Measurements from ENCODE around the gene SAFB2. TPM values are rescaled to one million over a fixed set of nuclear protein-coding genes. Genes with fewer than 3 reads are reported as not detected.

SAFB2 gene
- total RNA-seq, 4 donors from 2014 or later = 11.6 to 47.3 (median 32.1) TPM

DNA sequence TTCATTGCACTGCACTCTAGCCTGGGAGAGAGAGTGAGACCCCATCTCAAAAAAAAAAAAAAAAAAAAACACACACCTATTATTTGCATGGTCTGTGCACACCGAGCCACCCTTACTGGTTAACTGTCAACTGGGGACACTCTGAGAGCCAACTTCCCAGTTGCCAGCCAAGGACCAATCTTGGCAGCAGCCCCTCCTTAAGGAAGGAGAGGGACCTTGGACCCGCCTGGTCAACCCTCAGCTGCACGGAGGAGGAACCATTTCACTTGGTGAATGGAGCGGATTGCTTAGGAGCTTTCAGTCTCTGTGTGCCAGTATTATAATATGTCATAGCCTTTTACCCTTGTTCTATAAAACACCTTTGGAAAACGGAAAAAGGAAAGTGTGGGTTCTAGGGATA is 32.8 kb upstream of the SAFB2 start:
- Histone ChIP-seq H3K9me3 (no peaks in the 10 kb centered on the region), H3K27me3 (no peaks in the 10 kb centered on the region), H3K27ac (no peak overlapping the region), H3K4me3 (no peak overlapping the region), H3K4me1 (no peaks in the 10 kb centered on the region), H3K36me3 (peaks cover 53 to 100% (median 83%) of the 10 kb centered on the region in 3 donors)
- TF ChIP-seq, protein P1, sequence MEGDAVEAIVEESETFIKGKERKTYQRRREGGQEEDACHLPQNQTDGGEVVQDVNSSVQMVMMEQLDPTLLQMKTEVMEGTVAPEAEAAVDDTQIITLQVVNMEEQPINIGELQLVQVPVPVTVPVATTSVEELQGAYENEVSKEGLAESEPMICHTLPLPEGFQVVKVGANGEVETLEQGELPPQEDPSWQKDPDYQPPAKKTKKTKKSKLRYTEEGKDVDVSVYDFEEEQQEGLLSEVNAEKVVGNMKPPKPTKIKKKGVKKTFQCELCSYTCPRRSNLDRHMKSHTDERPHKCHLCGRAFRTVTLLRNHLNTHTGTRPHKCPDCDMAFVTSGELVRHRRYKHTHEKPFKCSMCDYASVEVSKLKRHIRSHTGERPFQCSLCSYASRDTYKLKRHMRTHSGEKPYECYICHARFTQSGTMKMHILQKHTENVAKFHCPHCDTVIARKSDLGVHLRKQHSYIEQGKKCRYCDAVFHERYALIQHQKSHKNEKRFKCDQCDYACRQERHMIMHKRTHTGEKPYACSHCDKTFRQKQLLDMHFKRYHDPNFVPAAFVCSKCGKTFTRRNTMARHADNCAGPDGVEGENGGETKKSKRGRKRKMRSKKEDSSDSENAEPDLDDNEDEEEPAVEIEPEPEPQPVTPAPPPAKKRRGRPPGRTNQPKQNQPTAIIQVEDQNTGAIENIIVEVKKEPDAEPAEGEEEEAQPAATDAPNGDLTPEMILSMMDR (IDR thresholded peaks at IDR 0.05) = no peak
- TF ChIP-seq POLR2A (IDR thresholded peaks at IDR 0.05) = no peak
- DNase-seq = no peak
- WGBS, 2 donors = 91% methylated on average over 5 of the region's 5 CpGs
- intact Hi-C loops (cut with DNase I) = no loop called here

DNA sequence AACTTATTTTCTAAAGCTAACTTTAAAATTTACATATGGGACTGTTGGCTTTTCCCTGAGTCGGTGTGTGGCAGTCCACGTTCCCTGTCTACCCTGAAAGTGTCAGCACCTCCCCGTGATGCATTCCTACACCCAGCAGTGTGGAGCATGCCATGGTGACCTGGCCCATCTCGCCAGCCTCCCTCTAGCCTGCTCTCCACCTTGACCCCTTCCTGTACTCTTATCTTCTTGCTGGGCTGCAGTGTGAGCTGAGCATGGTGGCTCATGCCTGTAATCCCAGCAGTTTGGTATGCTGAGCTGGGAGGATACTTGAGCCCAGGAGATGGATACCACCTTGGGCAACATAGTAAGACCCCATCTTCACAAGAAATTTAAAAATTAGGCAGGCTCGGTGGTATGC is 32.4 kb upstream of the SAFB2 start:
- no peak for TF ChIP-seq POLR2A (IDR thresholded peaks at IDR 0.05)
- TF ChIP-seq, protein P1 (IDR thresholded peaks at IDR 0.05) = no peak
- no peak for DNase-seq
- Histone ChIP-seq H3K27ac (no peak overlapping the region), H3K36me3 (peaks cover 57 to 100% (median 88%) of the 10 kb centered on the region in 3 donors), H3K27me3 (no peaks in the 10 kb centered on the region), H3K4me1 (no peaks in the 10 kb centered on the region), H3K9me3 (no peaks in the 10 kb centered on the region), H3K4me3 (no peak overlapping the region)
- intact Hi-C loops (cut with DNase I) = no loop called here
- WGBS, 2 donors = 90 to 91% methylated on average over 5 of the region's 5 CpGs

DNA sequence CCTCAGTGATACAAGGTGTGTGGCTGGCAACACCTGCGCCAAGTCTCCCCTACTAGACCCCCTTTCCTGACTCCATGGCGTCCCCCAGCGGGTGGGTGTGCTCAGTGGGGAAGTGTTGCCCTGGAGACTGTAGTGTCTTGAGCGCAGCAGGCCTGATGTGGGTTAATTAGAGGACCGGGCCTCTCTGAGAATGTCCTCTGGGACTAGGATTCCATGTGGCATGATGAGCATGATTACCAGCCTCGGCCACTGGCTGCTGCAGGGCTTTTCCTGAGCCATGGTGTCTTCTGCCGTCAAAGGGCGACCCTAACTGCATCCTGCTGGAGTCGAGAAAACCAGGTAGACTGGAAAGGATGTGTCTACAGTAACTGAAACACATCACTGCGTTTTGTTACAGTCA is 29.7 kb upstream of the SAFB2 start:
- Histone ChIP-seq H3K4me1 (no peaks in the 10 kb centered on the region), H3K36me3 (peaks cover 50 to 93% (median 80%) of the 10 kb centered on the region in 3 donors), H3K9me3 (no peaks in the 10 kb centered on the region), H3K27ac (no peak overlapping the region), H3K4me3 (no peak overlapping the region), H3K27me3 (no peaks in the 10 kb centered on the region)
- WGBS, 2 donors = 79 to 92% methylated on average over 6 to 7 of the region's 10 CpGs
- intact Hi-C loops (cut with DNase I) = no loop called here
- TF ChIP-seq, protein P1 (IDR thresholded peaks at IDR 0.05) = no peak
- TF ChIP-seq POLR2A (IDR thresholded peaks at IDR 0.05) = no peak
- no peak for DNase-seq

DNA sequence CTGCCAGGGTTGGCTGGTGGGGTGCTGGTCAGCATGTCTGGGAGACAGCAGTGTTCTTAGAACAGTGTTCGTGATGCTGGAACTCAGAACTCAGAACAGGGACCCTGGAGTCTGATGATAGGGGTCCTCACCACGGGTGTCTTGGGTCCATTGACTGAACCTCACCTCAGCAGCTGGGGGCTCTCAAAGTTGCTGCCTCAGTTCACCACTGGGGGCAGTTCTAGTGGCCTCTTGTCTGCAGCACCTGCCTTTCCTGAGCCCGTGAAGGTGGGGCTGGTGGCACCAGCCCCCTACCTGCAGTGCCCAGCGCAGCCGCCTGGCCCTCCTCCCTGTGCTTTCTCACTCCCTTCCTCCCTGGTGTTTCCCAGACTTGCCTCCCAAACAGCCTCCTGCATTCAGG is 28.8 kb upstream of the SAFB2 start:
- intact Hi-C loops (cut with DNase I) = no loop called here
- no peak for DNase-seq
- H3K27me3 ChIP-seq = no peaks in the 10 kb centered on the region

DNA sequence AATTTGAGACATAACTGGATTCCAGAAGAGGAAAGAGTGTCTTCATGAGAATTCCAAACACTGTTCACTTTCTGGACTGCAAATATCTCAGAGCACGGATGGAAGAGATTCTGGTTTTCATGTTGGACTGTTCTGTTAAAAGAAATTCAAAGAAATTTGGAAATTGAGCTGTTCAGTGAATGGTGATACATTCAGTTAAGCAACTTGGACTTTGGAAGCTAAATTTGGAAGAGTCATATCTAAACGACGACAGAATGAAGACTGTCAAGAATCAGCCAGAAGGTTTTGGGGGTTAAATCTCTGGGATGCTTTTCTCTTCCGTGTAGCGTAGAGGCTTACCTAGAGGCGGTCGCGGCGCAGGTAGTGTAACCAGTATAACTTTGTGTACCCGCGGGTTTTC is 25.9 kb upstream of the SAFB2 start:
- Histone ChIP-seq H3K4me1 (peaks cover 0 to 2% (median 0%) of the 10 kb centered on the region in 3 donors), H3K27me3 (no peaks in the 10 kb centered on the region), H3K36me3 (peaks cover 49 to 93% (median 67%) of the 10 kb centered on the region in 3 donors), H3K4me3 (no peak overlapping the region), H3K27ac (no peak overlapping the region), H3K9me3 (no peaks in the 10 kb centered on the region)
- DNase-seq = no peak
- 84 to 95% methylated on average over 11 of the region's 11 CpGs for WGBS, 2 donors
- intact Hi-C loops (cut with DNase I) = no loop called here
- no peak for TF ChIP-seq POLR2A (IDR thresholded peaks at IDR 0.05)
- TF ChIP-seq, protein P1 (IDR thresholded peaks at IDR 0.05) = no peak

More for the DNA sequence above, 28.8 kb upstream of the SAFB2 start:
- TF ChIP-seq POLR2A (IDR thresholded peaks at IDR 0.05) = no peak
- TF ChIP-seq, protein P1 (IDR thresholded peaks at IDR 0.05) = no peak
- Histone ChIP-seq H3K4me3 (no peak overlapping the region), H3K4me1 (no peaks in the 10 kb centered on the region), H3K27ac (no peak overlapping the region), H3K9me3 (no peaks in the 10 kb centered on the region), H3K36me3 (peaks cover 57 to 93% (median 73%) of the 10 kb centered on the region in 3 donors)
- 92% methylated on average over 4 of the region's 5 CpGs; no CpG with 5 or more reads in 1 of the 2 donors for WGBS, 2 donors
